Gastrocnemius medialis (tissue), 4 donors: ENCODE data around the gene NOX3. TPM values are rescaled to one million over a fixed set of nuclear protein-coding genes. Genes with fewer than 3 reads are reported as not detected.

Source experiments
- ATAC-seq, 2 donors: fragments of 150-250 bp; one replicate each; pipeline ENCODE4 v1.9.1; 2016
- DNase-seq, 2 donors: peaks; one replicate each; pipeline ENCODE4 v3.0.0-alpha.2; 2019
- H3K27ac ChIP-seq, 4 donors: fragments of 200-600 bp; sonication (generic); 1 replicate in 1 of 4; 2 replicates in 3 of 4; pipeline ENCODE4 v1.5.1; 2016 to 2018; ENCODE audit warnings: mild to moderate bottlenecking in 2 of 4, moderate library complexity in 1 of 4
- H3K27me3 ChIP-seq, 3 donors: fragments of 200-600 bp; sonication (generic) in 2 of 3; 1 replicate in 1 of 3; 2 replicates in 2 of 3; pipeline versions ENCODE4 v1.5.1 to v1.6.0; 2016 to 2019; ENCODE audit warnings: mild to moderate bottlenecking in 1 of 3, moderate library complexity in 1 of 3
- H3K36me3 ChIP-seq, 2 donors: fragments of 200-600 bp; sonication (generic) in 1 of 2; one replicate each; pipeline ENCODE4 v1.5.1; 2017 to 2018
- H3K4me1 ChIP-seq, 2 donors: fragments of 200-600 bp; sonication (generic) in 1 of 2; one replicate each; pipeline ENCODE4 v1.5.1; 2016 to 2017; ENCODE audit warnings: mild to moderate bottlenecking in 2 of 2
- H3K4me3 ChIP-seq, 4 donors: fragments of 200-600 bp; sonication (generic) in 3 of 4; 1 replicate in 1 of 4; 2 replicates in 3 of 4; pipeline ENCODE4 v1.5.1; 2016 to 2019; ENCODE audit warnings: mild to moderate bottlenecking in 2 of 4
- H3K9me3 ChIP-seq, 3 donors: fragments of 200-600 bp; sonication (generic) in 2 of 3; 1 replicate in 1 of 3; 2 replicates in 2 of 3; pipeline ENCODE4 v1.5.1; 2016 to 2019
- CTCF ChIP-seq, 5 experiments: fragments of 450-650 bp in 3 of 5; fragments of 200-600 bp in 2 of 5; sonication (generic) in 2 of 5; IDR thresholded peaks in 4 of 5; conservative IDR thresholded peaks in 1 of 5; 1 replicate in 4 of 5; 2 replicates in 1 of 5; pipeline ENCODE4 v1.5.1; 2016 to 2019; ENCODE audit warnings: antibody characterized with exemption in 5 of 5, mild to moderate bottlenecking in 3 of 5, moderate library complexity in 3 of 5
- POLR2A ChIP-seq, 2 donors: fragments of 450-650 bp; IDR thresholded peaks; one replicate each; pipeline ENCODE4 v1.6.1; 2017; ENCODE audit warnings: antibody characterized with exemption in 2 of 2, mild to moderate bottlenecking in 2 of 2, moderate library complexity in 2 of 2
- in situ Hi-C, 4 donors: fragments of 200-750 bp; cut with MboI; loops; one replicate each; pipeline versions ENCODE4 v1.15.0 to v1.8.0; 2017; ENCODE audit warnings: low sequenced_read_pairs in 4 of 4
- intact Hi-C: fragments of 100-400 bp; cut with DNase I; formaldehyde crosslinking; loops from one replicate; pipeline ENCODE4 v1.15.1; 2023; ENCODE audit warnings: low total_unique reads
- total RNA-seq, 4 donors: library from RNA; depleted of rRNA; stranded (reverse); fragments of >200 nt; gene quantifications; one replicate each; pipeline versions ENCODE4 v1.1.0 to v1.2.3, GENCODE V29; 2016

The NOX3 gene
- total RNA-seq, 4 donors from 2014 or later, result not detected

GRCh38 chr6:155389130-155389529, 66.5 kb downstream of the NOX3 start:
- in situ Hi-C loops (no loop called here), intact Hi-C loops (no loop called here)
- H3K9me3 ChIP-seq, result no peaks in the 10 kb centered on the region
- no peak for TF ChIP-seq POLR2A (IDR thresholded peaks at IDR 0.05)
- TF ChIP-seq CTCF (IDR thresholded peaks at IDR 0.05 in 4 of 5, conservative IDR thresholded peaks at IDR 0.05 in 1 of 5), result no peak
- no peak overlapping the region for H3K27ac ChIP-seq
- DNase-seq (no peak), ATAC-seq (no peak)
- no peak overlapping the region for H3K4me3 ChIP-seq
- no peaks in the 10 kb centered on the region for H3K27me3 ChIP-seq
- no peaks in the 10 kb centered on the region for H3K4me1 ChIP-seq
- no peaks in the 10 kb centered on the region for H3K36me3 ChIP-seq

- Histone ChIP-seq H3K9me3 (no peaks in the 10 kb centered on the region), H3K36me3 (no peaks in the 10 kb centered on the region), H3K4me1 (no peaks in the 10 kb centered on the region), H3K27me3 (no peaks in the 10 kb centered on the region), H3K4me3 (no peak overlapping the region), H3K27ac (no peak overlapping the region)
- no peak for DNase-seq
- ATAC-seq, result no peak
- in situ Hi-C loops, result no loop called here
- no peak for TF ChIP-seq CTCF (IDR thresholded peaks at IDR 0.05 in 4 of 5, conservative IDR thresholded peaks at IDR 0.05 in 1 of 5)
- TF ChIP-seq POLR2A (IDR thresholded peaks at IDR 0.05), result no peak
- intact Hi-C loops, result no loop called here
These were observed 67.0 kb downstream of the NOX3 start for GRCh38 chr6:155388591-155388990.

- ATAC-seq (no peak), DNase-seq (no peak)
- Histone ChIP-seq H3K4me1 (no peaks in the 10 kb centered on the region), H3K9me3 (no peaks in the 10 kb centered on the region), H3K27me3 (no peaks in the 10 kb centered on the region), H3K4me3 (no peak overlapping the region), H3K27ac (no peak overlapping the region), H3K36me3 (no peaks in the 10 kb centered on the region)
- intact Hi-C loops, result no loop called here
- in situ Hi-C loops, result no loop called here
- no peak for TF ChIP-seq POLR2A (IDR thresholded peaks at IDR 0.05)
These were observed 68.2 kb downstream of the NOX3 start for GRCh38 chr6:155387481-155387880.

GRCh38 chr6:155384321-155384952, 71.2 kb downstream of the NOX3 start:
- Histone ChIP-seq H3K4me1 (no peaks in the 10 kb centered on the region), H3K9me3 (no peaks in the 10 kb centered on the region), H3K36me3 (no peaks in the 10 kb centered on the region), H3K27me3 (no peaks in the 10 kb centered on the region), H3K27ac (no peak overlapping the region), H3K4me3 (no peak overlapping the region)
- TF ChIP-seq CTCF (IDR thresholded peaks at IDR 0.05 in 4 of 5, conservative IDR thresholded peaks at IDR 0.05 in 1 of 5) (no peak), POLR2A (IDR thresholded peaks at IDR 0.05) (no peak)
- no peak for DNase-seq
- intact Hi-C loops, result no loop called here
- in situ Hi-C loops, result no loop called here
- ATAC-seq, result no peak

GRCh38 chr6:155383913-155384312, 71.7 kb downstream of the NOX3 start:
- DNase-seq (no peak), ATAC-seq (no peak)
- intact Hi-C loops, result no loop called here
- TF ChIP-seq POLR2A (IDR thresholded peaks at IDR 0.05) (no peak), CTCF (IDR thresholded peaks at IDR 0.05 in 4 of 5, conservative IDR thresholded peaks at IDR 0.05 in 1 of 5) (no peak)
- Histone ChIP-seq H3K27me3 (no peaks in the 10 kb centered on the region), H3K4me1 (no peaks in the 10 kb centered on the region), H3K27ac (no peak overlapping the region), H3K4me3 (no peak overlapping the region), H3K36me3 (no peaks in the 10 kb centered on the region), H3K9me3 (no peaks in the 10 kb centered on the region)
- in situ Hi-C loops, result no loop called here
